WTC11 (cell line): ENCODE results near the gene PUDP.

Source experiments
- ZBTB21 ChIP-seq: sonication (generic); formaldehyde crosslinking; IDR thresholded peaks from 2 replicates; pipeline ENCODE4 v1.8.1; 2023; ENCODE audit warnings: mild to moderate bottlenecking, missing genetic modification reagents, borderline replicate concordance
- TF ChIP-seq, protein P1 (sequence below): sonication (generic); formaldehyde crosslinking; IDR thresholded peaks from 2 replicates; pipeline ENCODE4 v1.8.1; 2023; ENCODE audit warnings: mild to moderate bottlenecking, missing genetic modification reagents, moderate library complexity
- TF ChIP-seq, protein P2 (sequence below): fragments of 200-600 bp; IDR thresholded peaks from 2 replicates; pipeline ENCODE4 v1.8.0; 2022; ENCODE audit warnings: antibody characterized with exemption

DNA sequence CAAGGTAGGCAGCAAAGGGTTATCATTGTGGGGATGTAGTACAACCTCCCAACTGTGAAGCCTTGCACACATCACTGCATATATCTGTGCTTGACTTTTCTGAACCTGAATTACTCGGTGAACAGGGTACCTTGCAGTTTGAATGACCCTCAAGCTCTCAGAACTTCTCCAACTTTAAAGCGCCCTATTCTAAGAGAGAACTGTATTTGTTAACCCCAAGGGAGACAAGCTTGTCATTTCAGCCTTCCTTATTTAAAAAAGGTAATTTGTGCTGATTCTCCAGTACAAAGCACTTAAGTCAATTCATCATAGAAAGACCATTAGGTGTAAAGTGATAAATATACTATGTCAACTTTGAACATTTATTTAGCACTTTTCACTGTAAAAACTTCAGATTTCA is 122.5 kb downstream of the PUDP start:
- TF ChIP-seq, protein P1, sequence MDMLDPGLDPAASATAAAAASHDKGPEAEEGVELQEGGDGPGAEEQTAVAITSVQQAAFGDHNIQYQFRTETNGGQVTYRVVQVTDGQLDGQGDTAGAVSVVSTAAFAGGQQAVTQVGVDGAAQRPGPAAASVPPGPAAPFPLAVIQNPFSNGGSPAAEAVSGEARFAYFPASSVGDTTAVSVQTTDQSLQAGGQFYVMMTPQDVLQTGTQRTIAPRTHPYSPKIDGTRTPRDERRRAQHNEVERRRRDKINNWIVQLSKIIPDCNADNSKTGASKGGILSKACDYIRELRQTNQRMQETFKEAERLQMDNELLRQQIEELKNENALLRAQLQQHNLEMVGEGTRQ (CRISPR knock-in tag) = no peak
- no peak for TF ChIP-seq ZBTB21 (CRISPR knock-in tag)
- TF ChIP-seq, protein P2, sequence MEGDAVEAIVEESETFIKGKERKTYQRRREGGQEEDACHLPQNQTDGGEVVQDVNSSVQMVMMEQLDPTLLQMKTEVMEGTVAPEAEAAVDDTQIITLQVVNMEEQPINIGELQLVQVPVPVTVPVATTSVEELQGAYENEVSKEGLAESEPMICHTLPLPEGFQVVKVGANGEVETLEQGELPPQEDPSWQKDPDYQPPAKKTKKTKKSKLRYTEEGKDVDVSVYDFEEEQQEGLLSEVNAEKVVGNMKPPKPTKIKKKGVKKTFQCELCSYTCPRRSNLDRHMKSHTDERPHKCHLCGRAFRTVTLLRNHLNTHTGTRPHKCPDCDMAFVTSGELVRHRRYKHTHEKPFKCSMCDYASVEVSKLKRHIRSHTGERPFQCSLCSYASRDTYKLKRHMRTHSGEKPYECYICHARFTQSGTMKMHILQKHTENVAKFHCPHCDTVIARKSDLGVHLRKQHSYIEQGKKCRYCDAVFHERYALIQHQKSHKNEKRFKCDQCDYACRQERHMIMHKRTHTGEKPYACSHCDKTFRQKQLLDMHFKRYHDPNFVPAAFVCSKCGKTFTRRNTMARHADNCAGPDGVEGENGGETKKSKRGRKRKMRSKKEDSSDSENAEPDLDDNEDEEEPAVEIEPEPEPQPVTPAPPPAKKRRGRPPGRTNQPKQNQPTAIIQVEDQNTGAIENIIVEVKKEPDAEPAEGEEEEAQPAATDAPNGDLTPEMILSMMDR = no peak
